Measurements from ENCODE around the gene PEX3.
"Not testable (repeated sequence)": the region's sequence is repeated elsewhere in the genome, so short reads cannot be mapped to it uniquely, and the experiment has no call there.

PEX3 gene

DNA sequence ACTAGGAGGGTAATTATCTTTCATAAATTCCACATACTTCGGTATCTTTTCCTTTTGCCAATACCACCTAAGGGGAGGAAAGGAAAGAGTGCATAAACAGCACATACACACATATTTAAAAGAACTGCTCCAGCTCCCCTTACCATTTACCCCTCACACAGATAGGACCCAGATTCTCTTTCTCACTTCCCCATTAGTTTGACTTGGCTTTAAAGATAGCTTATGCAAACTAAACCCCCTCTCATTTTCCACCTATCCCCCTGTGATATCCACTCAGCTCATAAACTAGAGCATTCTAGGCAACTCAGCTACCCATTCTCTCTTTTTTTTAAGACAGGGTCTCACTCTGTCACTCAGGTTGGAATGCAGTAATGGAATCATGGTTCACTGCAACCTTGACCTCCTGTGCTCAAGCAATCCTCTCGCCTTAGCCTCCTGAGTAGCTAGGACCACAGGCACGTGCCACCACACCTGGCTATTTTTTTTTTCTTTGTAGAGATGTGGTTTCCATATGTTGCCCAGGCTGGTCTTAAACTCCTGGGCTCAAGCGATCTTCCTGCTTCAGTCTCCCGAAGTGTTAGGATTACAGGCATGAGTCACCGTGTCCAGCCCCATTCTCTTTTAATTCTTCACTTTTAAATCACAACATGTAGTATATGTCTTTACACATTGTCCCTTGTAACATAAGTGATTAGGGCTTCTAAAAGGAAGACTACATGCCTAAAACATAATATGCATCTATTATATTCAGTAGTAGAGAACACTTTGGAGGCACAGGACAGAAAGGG is 56.9 kb downstream of the PEX3 start:
- DNase-seq = no peak

DNA sequence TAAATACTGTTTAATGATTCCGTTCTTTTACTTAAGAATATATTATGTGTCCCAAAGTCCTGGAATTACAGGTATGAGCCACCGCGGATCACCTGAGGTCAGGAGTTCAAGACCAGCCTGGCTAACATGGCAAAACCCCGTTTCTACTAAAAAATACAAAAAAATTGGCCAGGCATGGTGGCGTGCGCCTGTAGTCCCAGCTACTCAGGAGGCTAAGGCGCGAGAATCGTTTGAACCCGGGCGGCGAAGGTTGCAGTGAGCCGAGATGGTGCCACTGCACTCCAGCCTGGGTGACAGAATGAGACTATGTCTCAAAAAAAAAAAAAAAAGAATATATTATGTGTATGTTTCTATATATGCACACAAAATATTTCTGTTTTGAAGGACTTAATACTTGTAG is 59.7 kb downstream of the PEX3 start:
- not testable (repeated sequence) for DNase-seq

DNA sequence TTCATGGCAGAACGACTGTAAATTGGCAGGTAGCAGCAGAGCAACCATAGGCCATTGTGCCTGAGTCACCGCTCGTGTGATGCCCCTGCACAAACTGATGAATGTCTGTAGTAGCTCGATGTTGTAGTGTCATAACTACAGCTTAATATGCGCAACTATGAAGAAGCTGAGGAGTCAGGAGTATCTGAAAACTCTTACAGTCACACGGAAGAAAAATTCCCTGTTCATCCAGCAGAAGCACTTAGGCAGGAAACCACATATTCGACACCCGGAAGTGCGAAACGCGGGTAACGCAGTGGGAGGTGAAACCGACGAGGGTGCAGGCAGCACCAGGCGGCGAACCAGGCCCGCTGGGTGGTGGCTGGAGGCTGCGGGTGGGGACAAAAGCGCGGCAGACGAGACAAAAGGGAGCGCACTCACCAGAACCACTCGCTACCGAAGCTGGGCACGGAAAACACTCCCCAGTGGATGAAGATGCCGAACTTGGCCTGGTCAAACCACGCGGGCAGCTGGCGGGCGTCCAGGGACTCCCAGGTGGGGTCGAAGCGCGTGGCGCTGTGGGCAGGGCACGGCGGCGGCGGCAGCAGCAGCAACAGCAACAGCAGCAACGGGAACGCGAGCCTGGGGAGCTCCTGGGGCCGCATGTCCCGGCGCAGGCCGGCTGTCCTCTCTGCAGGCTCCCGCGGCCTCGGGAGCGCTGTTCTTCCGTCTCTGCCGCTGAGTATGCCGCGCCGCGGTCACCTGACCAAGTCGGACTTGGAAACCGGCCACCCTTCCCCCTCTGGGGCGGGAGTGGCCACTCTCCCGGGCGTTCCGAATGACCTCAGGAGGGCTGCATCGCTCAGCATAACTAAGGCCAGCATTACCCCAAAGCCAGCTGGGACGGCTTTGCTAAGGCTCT is 60.6 kb downstream of the PEX3 start, which contains the start of gene FUCA2:
Gene FUCA2 (minus strand): TSS at position 730 of the 901 bp plus-strand sequence. CDS start 86 bp downstream, at position 644.
- peak; percentile 72 to 79 for DNase-seq

DNA sequence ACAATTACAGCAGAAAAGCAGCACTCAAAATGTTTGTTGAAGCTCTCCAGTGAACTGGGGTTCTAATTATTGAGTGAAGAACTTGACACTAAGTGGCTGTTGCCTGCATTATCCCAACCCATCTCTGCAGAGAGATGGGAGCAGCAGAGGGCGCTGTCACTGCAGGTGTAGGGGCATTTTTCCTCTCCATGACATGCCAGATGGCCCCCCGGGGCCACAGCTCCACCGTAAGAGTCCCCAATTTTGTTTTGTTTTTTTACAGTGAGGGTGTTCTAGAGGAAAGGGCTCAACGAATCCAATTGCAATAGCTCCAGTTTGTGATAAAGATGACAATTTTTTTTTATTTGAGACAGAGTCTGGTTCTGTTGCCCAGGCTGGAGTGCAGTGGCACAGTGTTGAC is 62.8 kb downstream of the PEX3 start:
- peak; percentile 56 to 60 for DNase-seq

DNA sequence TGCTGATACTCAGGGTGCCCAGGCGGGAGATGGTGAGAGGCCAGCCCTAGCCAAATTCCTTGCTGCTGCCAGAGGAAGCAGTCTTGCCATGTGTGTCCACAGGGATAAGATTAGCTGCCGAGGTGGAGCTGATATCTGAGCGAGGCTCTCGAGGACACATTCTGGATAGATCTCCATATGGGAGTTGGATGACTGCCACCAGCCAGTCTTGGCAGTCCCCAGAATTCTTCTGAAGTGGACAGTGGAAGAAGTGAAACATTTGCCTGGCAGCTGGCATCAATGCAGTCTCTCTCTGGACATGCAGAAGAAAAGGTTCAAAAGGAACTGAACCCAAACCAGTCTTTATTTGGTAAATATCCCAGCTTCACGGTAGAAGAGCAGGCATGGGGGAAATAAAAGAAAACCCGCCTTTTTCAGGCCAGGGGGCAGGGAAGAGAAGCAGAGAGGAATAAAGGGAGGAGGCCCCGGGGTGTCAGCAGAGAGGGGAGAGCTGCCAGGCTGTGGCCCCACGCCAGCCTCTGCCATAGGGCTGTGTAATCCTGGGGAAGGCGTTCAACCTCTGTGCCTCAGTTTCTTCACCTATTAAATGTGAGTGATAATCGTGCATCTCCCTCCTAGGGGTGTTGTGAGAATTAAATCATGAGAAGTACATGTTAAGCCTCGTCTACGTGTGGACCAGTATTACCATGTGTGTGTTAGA is 64.6 kb downstream of the PEX3 start:
- DNase-seq = no peak

DNA sequence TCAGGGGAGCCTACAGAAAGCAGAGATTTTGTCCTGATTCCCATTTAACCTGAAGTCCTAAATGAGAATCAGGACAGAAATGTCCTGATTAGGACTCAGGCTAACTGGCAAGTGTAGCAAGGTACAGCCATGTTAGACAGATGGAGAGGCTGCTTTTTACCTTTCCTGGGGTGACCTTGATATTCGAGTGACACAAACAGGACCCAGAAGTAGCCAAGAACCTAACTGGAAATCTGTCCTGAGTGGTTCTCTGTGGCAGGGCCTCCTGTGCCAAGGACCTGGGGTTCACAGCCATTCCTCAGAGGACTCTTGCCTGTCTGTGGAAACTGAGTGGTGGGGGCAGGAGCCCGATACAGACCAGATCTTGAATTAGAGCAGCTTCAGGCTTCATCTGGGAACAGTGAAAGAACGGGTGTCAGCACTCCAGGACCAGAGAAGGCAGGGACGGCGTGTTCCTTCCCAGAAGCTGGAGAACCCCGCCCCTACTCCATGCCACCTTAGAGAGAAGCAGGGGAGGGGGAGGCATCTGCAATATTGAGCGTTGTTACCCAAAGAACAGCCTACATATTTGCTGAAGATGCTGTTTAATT is 65.3 kb downstream of the PEX3 start:
- no peak for DNase-seq

DNA sequence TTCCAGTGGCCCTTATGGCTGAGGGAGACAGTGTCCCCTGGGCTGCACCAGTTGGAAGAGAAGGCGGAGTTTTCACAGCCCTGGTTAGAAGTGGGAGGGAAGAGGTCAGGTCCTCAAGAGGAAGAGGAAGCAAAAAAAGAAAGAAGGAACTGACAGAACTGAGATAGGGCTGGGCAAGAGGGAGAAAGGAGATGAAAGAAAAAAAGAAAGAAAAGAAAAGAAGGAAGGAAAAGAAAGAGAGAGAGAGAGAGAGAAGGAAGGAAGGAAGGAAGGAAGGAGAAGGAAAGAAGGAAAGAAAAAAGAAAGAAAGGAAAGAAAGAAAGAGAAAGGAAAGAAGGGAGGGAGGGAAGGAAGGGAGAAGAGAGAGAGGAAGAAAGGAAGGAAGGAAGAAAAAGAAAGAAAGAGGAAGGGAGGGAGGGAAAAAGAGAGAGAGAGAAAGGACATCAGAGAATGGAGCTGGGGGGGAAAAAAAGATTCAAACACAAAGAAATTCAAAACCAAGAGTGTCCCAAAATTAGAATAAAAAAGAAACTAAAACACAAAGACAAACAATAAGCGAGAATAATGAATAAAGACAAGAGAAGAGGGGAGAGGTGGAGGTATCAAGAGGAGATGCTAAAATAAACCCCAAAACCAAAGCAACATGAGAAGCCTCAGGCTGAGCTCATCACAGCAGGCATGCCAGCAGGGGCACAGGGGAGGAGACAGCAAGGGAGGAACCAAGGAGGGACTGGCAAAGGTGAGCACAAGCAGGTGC is 66.3 kb downstream of the PEX3 start:
- no peak for DNase-seq

DNA sequence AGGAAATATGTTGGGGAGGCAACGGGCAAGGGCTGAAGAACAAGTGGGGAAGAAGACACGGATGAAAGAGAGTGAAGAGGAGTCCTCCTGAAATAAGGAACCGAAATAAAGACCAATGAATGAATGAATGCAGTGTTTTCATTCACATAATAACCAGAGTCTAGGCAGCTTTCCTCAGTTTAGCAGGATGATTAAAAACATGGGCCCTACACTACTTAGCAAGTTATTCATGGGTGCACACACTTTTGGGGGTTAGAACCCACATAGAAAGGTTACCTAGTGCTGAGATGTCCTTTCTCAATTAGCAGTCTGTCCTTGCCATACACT is 66.8 kb downstream of the PEX3 start:
- no peak for DNase-seq

DNA sequence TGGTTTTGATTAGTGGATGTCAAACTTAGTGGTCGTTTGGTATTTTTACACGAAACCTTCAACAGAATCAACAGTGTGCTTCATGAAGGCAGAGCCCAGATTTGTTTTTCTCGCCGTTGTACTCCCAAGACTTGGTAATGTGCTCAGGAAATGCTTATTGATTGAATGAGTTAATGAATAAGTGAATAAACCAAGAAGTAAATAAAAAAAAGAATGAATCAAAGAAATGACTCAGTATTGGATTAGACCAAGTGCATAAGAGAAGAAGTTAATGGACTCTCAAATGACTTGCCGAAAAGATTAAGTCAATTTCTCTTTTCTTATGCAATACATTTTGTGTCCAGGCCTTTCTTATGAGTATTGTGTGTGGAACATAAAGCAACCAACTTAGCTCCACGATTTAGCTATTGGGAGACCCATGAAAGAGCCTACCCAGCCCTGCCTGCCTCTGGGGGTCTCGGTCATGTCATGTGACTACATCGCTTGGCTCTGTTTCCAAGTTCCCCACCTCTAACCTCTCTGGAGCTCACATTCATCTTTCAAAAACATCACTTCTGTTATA is 71.5 kb downstream of the PEX3 start:
- DNase-seq = no peak

DNA sequence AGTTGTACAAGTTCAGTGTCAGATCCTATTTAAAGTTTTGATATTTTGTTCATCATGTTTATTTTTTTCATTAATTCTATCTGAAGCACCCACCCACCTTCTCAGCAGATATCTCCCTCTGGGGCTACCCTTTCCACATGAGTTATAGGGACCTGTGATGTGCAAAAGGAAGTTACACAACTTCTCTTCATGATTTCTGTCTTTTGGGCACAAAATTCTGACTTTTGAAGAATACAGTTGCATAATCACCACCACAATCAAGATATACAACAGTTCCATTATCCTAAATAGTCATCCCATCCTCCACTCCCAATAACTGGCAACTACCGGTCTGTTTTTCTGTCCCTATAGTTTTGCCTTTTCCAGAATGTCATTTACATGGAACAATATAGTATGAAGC is 74.8 kb downstream of the PEX3 start:
- DNase-seq = no peak

DNA sequence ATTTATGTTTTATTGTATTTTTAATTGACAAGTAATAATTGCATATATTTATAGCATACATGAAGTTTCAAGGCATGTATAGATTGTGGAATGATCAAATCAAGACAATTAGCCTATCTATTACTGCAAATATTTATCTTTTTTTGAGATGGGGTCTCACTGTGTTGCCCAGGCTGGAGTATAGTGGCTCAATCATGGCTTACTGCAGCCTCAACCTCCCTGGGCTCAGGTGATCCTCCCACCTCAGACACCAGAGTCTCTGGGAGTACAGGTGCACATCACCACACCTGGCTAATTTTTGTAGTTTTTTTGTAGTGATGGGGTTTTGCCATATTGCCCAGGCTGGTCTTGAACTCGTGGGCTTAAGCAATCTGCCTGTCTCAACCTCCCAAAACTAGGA is 77.1 kb downstream of the PEX3 start:
- no peak for DNase-seq

DNA sequence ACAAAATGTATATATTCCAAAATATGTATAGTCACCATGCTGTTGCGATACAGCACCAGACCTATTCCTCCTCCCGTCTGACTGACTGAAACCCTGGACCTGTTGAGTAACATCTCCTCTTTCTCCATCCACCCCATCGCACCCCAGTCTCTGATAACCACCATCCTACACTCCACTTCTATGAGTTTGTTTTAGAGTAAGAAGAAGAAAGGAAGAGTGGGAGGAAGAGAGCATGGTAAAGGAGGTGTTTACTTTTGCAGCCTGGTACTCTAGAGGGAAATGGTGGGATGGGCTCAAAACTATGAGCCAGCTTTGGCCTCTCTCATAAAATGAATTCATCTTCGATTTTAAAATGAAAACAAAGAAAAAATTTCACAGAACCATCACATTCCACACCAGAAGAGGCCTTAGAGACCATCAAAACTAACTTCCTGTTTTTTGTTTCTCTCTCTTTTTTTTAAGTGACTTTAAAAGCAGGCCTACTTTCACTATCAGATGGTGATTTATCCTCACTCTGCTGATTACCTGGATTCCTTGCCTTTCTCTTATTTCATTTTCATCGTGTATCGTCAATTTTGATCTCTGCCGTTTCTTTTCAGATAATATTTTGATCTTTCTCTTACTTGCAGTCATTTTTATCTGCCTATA is 77.7 kb downstream of the PEX3 start:
- no peak for DNase-seq

DNA sequence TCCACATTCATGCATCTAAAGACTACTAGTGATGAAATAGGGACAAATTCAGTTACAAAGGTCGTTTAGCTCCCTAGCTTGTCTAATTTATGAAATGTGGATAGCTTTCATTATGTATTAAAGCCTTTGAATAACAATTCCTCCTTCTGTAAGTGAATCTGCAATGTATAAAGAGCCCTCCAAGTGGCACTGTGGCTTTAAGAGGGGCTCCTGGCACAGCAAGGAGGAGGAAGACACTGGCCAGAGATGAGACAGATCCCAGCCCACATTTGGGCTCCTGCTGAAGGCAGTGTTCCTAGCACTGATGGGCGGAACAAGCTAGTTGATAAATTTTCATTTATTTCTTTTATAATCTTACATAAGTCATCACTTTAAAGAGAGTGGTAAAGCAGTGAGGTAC is 78.5 kb downstream of the PEX3 start:
- DNase-seq = no peak

DNA sequence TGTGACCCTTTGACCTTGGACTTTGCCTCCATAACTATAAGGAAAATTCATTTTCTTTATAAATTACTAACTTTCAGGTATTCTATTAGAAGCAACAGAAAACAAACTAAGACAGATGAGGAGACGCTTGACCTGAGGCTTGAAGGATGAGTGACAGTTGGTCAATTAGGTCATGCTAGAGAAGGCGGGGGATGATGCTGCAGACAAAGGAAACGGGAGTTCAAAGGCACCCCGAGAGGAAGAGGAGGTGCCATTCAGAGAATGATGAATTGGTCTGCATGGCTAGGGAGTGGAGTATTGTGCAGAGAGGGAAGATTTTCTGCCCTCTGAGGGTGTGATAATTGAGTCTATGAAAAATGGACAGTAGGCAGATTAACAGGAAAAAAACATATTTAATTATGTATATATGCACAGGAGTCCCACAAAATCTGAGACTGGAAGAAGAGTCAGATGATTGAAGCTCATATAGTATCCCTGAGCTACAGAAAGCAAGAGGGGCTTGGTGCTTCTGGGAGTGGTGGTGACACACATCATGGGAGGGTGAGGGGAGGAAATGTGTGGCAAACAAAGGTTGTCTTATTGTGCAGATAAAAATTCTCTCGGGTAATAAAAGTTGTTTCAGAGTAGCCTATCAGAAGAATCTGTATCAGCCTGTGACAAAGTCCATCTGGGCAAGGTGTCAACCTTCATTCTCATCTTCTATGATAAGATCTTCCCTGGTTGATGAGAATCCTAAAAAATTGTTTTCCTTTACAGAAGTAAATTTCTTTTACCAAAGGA is 81.3 kb downstream of the PEX3 start:
- no peak for DNase-seq

DNA sequence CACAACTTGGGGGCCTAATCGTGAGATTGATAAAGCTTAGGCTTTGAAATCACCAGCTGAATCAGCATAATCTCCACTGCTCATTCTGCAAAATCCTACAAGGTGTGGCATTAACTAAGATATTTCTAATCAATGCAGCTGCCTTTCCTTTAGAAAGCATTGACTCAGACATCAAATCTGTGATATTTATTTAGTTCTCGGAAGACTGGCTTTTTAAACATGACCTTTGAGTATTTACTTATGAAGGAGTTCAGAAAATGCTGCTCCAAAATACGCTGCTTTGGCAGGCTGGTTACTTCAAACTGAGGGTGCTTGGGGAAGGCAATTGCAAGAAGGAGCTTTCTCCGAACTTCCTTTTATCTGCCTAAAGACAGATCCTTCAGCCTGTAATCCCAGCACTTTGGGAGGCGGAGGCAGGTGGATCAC is 84.6 kb downstream of the PEX3 start:
- DNase-seq = no peak

DNA sequence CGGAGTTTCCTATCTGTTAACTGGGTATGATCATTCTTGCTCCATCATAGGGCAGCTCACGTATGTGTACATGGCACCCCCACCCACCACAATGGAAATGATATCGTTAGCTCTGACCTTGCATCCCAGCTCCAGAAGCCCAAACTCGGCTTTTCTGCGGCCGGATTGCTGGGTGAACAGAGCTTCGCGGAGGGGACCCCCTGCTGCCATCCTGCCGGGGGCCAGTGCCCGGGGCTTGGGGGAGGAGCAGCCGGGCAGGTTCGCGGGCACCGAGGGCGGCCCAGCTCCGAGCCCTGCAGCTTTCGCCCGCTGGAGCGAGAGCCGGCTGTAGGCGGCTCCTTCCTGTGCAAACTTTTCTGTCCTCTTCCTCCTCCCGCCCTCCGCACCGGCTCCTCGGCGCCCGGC is 85.9 kb downstream of the PEX3 start:
- peak; percentile 67 to 74 for DNase-seq

DNA sequence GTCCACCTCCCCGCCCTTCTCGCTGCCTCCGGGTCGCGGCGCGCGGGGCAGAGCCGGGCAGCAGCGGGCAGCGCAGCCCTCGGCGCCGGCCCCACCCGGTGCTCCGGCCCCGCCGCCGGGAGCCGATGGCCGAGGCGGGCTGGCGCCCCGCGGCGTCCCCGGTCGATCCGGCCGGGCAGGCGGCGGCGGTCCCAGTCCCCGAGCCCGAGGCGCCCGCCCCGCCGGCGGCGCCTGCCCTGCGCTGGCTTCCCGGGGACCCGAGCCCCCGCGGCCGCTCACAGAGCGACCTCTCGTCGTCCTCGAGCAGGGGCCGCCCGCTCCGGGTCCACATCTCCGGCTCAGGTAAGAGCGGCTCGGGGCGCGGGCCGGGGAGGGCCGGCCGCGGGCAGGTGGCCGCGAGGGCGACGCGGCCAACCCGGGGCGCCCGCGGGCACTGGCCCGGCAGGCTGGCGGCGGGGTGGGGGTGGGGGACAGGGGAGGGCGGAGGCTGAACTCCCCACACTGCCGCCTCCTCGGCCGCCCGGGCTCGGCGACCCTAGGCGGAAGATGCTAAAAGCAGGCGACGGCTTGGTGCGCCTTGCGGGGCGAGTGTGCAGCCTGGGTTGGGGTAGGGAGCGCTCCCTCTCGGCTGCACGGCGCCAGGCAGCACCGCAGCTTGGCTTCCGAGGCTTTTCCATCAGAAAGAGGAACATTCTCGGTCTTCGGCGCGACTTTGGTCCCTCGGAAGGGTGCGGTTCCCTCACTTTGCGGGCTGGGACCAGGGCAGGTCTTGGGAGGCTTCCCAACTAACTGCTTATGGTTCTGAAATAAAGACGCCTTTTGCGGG is 86.5 kb downstream of the PEX3 start:
- peak; percentile 71 to 76 for DNase-seq

DNA sequence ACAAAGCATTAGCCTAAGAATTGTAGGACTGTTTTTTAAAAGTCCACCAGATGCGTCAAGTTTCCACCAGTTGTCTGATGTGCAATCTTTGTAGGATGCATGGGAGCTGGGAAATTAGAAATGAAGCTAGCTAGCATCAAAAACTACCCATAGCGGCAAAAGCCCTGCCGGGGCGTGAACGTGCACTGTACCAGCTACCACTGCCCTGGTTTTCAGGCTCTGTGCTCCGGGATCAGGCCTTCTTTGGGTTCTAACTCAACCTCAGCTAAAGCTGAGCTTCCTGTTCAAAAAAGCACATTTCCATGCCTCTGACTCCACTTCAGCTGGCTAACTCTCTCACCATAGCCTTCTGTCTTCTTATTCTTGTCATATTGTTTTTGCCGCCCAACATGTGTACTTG is 87.8 kb downstream of the PEX3 start:
- no peak for DNase-seq

DNA sequence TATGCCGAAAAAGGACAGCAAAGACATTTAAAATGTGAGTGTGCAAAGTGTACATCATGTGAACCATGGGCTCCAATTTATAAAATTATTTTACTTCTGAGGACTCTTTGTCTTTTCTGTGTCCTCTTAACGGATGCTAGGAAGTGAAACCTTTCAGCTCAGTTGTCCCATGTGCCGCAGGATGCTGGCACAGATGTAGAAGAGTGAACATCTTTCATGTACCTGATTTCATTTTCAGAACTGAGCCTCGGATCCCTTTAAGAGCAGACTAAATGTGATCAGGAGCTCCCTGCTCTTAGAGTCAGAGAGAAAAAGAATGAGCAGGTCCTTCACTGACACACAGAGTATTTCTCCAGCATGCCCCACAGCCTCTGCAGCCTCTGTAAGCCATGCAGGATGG is 88.5 kb downstream of the PEX3 start:
- no peak for DNase-seq

DNA sequence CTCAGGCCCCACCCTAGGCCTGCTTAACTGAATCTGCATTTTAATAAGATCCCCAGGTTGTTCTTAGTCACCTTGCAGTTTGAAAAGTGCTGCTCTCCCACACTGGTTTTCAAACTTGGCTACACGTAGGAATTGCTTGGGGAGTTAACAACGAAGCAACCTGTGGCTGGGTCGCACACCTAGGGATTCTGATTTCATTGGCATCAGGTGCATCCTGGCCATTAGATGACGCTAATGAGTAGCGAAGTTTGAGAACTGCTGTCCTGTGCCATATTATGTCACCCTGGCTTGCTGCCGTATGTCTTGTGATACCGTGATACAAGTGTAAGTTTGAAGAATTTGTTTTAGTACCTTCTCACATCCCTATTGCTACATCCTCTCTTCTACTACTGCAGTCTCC is 89.1 kb downstream of the PEX3 start:
- DNase-seq = no peak
